NCI-H446 (cell line): Measurements from ENCODE around the gene GPD1.

Experiments
- DNase-seq, 2 experiments: peaks; one replicate each; lab custom pipeline; 2025; lab: John Stamatoyannopoulos, UW

Gene GPD1

GRCh38 chr12:50103767-50104321 lies at the start of gene GPD1:
GPD1 (plus strand) TSS chr12:50104008; CDS start chr12:50104051, 43 bp downstream.
- DNase-seq, result peak in 1 of 2 experiments; percentile 10

DNA sequence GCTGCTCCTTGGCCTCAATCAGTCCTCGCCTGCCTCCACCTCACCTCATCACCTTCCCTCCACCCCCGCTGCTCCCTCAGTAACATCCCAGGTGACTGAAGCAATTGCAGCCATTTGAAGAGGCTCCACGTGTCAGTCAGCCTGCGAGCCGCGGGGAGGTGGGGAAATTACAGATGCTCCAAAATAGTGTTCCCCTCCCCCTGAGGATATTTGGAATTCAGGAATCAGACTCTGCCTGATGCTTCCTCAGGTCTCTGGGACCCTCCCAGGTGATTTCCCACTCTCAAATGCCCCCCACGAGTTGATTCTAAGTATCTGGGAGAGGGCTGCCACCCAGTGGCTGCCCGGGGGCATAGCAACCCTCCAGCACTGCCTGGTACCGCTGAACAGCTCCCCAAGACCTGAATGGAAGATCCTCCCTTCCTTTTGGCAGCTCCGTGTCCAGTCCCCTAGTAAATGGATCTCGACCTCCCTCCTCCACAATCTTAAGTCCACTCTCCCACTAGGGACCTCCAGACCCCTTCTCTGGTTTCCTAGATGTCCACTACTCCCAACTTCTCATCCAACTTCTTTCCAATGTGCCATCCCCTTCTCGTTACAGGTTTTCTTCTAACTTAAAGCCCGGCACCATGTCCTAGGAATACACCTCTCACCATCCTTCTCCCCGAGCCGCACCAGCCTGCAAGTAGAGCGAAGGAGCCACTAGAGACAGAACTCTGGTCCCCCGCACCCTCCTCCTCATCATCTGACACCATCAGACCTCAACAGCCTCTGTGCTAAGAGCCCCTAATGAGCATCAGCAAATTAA lies 47.8 kb upstream of the GPD1 start:
- peak in 1 of 2 experiments; percentile 53 for DNase-seq

- DNase-seq, result no peak
Measured at GRCh38 chr12:50056639-50056976, 47.2 kb upstream of the GPD1 start.

- peak in 1 of 2 experiments; percentile 50 for DNase-seq
Measured at GRCh38 chr12:50057000-50057841, 46.6 kb upstream of the GPD1 start, which contains the start of gene ASIC1. ASIC1 (plus strand) TSS chr12:50057596; CDS start chr12:50058767, 1,171 bp downstream.

- DNase-seq, result no peak
Measured at GRCh38 chr12:50057896-50058670, 45.7 kb upstream of the GPD1 start.

GRCh38 chr12:50058743-50059312 lies 45.0 kb upstream of the GPD1 start:
- DNase-seq, result no peak

GRCh38 chr12:50059440-50060119 lies 44.2 kb upstream of the GPD1 start:
- no peak for DNase-seq

GRCh38 chr12:50060120-50060468 lies 43.7 kb upstream of the GPD1 start:
- DNase-seq, result no peak

DNA sequence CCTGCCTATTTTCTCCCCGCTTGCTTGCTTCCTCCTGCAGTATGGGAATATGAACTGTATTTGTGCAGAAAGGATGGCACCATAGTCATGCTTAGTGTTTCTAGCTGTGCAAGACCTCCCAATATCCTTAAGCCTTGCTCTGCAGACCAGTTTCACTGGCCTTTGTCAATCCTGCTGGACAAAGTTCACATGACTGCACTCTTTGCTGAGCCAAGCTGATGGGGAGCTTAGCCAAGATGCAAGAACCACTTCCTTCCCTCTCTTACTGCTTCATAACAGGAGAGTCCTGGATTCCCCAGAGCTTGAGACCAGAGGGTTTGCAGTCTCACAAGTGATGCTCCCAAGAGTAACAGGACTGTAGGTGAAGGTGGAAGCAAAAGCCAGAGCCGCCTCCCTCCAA lies 42.6 kb upstream of the GPD1 start:
- no peak for DNase-seq

DNA sequence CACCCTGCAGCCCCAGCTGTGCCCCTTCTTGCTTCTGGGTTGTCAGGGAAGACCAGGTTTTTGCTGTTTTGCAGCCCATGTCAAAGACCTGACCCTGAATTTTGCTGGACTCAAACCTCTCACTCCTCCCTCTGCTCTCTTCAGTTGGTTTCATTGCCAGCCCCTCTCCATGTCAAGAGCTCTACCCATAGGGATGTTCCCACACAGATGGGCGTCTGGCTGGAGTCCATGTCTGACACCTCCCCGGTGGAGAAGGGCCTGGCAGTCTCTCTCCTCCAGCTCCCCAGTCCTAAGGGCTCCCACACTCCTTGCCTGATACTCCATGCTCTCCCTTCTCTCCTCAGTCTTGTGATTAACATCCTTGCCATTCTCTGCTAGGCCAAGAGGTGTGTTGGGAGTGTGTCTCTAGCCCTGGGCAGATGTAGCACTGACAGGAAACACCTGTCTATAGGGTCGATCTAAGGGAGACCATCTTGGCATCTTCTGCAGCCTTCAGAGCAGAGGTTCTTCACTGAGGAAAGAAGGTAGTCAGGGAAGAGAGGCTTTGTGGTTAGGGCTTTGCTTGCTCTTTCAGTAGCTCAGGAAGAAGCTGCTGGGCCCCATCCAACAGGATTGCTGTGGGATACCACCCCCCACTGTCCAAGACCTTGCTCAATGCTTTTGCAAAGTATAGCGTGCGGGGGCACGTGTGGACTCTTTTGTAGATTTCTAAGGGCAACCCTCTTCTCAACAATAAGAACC lies 41.7 kb upstream of the GPD1 start:
- no peak for DNase-seq

DNA sequence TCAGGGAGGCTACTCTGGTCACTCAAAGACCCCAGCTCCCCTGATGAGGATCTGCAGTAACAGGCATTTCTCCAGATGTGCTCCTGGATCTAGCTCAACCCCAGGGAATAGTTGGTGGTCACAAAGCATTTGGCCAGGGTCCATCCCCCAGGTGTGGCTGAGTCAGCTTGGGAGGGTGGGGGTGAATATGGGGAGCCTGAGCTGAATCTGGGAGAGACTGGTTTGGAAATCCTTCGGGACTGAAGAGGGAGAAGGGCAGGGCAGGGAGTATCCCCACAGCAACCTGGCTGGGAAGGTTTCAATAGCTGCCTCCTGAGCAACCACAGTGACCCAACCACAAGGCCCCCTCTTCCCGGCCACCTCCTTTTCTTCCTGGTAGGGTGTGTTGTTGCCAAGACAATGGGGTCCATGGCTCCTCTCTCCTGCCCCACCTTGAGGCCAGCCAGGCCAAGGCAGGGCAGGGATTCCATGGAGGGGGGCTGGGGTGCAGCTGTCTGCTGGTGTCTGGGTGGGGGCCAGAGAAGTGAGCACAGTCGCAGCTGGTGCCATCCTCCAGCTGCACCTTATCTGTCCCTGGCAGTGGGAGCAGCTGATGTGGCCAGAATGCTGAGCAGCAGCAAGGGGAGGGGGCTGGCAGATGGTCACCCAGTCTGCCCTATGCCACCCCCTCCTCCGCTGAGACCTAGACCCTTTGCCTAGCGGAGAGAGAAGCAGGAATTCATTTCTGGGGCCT lies 40.9 kb upstream of the GPD1 start:
- no peak for DNase-seq

- DNase-seq, result no peak
Measured at GRCh38 chr12:50065726-50066310, 38.0 kb upstream of the GPD1 start.

GRCh38 chr12:50066402-50066801 lies 37.4 kb upstream of the GPD1 start:
- DNase-seq, result no peak

DNA sequence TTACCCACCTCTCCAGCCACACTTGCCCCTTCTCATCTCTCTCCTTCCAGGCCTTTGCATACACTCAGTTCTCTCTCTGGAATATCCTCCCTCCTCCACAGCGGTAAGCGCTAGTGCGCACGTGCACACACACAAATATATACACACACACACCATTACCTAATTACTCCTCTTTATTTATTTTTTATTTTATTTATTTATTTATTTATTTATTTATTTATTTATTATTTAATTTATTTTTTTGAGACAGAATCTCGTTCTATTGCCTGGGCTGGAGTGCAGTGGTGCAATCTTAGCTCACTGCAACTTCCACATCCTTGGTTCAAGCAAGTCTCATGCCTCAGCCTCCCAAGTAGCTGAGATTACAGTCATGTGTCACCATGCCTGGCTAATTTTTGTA lies 34.7 kb upstream of the GPD1 start:
- no peak for DNase-seq

DNA sequence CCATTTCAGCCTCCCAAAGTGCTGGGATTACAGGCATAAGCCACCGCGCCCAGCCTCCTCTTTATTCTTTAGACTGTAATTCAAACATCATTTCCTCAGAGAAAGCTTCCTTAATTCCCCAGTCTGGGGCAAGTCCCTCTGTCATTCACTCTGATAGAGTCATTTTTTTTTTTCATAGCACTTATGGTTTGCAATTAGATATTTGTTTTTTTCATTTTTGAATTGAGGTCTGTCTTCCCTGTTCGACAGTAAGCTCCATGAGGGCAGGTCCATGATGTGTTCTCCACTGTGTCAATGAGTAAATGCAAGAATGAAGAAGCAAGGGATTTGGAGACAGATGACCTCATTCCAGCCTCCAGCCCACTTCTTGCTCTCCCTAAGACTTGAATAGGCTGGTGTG lies 34.3 kb upstream of the GPD1 start:
- no peak for DNase-seq

DNA sequence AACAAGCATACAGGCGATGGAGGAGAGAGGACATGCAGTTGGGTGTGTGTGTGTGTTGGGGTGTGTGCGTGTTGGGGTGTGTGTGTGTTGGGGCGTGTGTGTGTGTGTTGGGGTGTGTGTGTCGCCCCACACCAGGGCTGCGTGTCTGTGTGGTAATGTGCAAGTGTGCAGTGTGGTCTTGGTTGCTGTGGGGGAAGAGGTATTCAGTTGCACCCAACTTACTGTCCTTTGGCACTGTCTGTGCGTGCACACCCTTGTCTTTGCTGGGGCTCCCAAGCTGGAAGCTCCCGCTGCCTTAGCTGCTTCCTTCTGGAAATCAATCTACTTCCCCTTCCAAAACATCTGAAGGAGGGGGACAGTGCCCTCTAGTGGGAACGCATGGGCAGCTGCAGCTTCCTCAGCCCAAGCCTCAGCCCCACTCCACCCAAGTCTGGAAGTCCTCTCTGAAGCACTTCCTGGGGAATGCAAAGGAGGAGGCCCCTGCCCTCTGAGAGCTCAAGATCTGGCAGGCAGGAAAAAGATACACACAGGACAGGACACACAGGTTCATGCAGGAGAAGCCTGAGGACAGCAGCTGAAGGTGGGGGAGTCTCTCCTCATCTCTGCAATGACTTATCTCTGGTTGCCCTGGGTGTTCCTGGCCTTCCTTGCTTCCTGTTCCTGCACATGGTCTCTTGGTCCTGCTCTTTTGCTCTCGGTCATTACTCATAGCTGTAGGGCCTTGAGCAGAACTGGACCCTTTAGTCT lies 33.3 kb upstream of the GPD1 start:
- peak; percentile 35 to 81 for DNase-seq

GRCh38 chr12:50072198-50072907 lies 31.5 kb upstream of the GPD1 start:
- no peak for DNase-seq

GRCh38 chr12:50073206-50073605 lies 30.6 kb upstream of the GPD1 start:
- no peak for DNase-seq
